Fibroblast of lung (primary cell): ENCODE data around the gene PSMD4.

Experiments used
- EZH2 ChIP-seq: IDR thresholded peaks from 2 replicates; pipeline ENCODE4 v1.5.1; 2012; ENCODE audit warnings: low read length, control low read depth, mild to moderate bottlenecking; ENCODE audit errors: missing control alignments
- TF ChIP-seq, protein P1 (sequence below), 2 donors: IDR thresholded peaks in 1 of 2; conservative IDR thresholded peaks in 1 of 2; 1 replicate in 1 of 2; 2 replicates in 1 of 2; pipeline ENCODE4 v1.5.1; 2011 to 2012; ENCODE audit warnings: low read length in 2 of 2, control low read depth in 1 of 2, inconsistent platforms in 1 of 2, low read depth in 1 of 2, mild to moderate bottlenecking in 1 of 2

DNA sequence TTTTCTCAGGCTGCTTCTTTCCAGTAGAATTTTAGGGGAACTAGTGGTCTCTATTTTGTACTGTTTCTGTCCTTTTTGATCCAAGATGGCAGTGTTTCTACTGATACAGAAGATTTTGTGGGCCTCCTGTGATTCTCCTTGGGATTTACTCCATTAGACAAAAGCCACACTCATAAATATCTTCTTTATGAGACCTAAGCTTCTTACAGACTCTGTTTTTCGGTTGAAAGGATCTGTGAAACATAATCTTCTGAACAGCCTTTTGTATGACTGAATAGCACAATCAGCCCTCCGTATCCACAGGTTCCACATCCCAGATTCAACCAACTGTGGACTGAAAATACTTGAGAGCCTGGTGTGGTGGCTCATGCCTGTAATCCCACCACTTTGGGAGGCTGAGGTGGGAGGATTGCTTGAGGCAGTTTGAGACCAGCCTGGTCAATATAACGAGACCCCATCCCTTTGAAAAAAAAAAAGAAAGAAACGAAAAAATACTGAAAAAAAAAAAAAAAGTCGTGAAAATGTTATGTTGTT, 10.8 kb upstream of the PSMD4 start:
- TF ChIP-seq EZH2: no peak
- TF ChIP-seq, protein P1, sequence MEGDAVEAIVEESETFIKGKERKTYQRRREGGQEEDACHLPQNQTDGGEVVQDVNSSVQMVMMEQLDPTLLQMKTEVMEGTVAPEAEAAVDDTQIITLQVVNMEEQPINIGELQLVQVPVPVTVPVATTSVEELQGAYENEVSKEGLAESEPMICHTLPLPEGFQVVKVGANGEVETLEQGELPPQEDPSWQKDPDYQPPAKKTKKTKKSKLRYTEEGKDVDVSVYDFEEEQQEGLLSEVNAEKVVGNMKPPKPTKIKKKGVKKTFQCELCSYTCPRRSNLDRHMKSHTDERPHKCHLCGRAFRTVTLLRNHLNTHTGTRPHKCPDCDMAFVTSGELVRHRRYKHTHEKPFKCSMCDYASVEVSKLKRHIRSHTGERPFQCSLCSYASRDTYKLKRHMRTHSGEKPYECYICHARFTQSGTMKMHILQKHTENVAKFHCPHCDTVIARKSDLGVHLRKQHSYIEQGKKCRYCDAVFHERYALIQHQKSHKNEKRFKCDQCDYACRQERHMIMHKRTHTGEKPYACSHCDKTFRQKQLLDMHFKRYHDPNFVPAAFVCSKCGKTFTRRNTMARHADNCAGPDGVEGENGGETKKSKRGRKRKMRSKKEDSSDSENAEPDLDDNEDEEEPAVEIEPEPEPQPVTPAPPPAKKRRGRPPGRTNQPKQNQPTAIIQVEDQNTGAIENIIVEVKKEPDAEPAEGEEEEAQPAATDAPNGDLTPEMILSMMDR (conservative IDR thresholded peaks at IDR 0.05 in 1 of 2, IDR thresholded peaks at IDR 0.05 in 1 of 2; ENCODE audit: low read depth in 1 of 2, low read length in 2 of 2): no peak
